Keratinocyte (primary cell): ENCODE results near the gene ATIC. TPM values are rescaled to one million over a fixed set of nuclear protein-coding genes. Genes with fewer than 3 reads are reported as not detected.

ENCODE experiments used
- DNase-seq: peaks from one replicate; pipeline ENCODE4 v3.0.0-alpha.2; 2011; ENCODE audit warnings: low read depth, missing footprints, low spot score
- FAIRE-seq: peaks from 2 replicates; lab custom pipeline; 2011; peaks lifted over from hg19 to GRCh38; lab: Jason Lieb, UNC
- H2AFZ ChIP-seq: 2 replicates; pipeline ENCODE4 v1.6.0; 2012; ENCODE audit warnings: low read length, control low read depth, inconsistent platforms; ENCODE audit not compliant: control insufficient read depth
- H3K27ac ChIP-seq: 2 replicates; pipeline ENCODE4 v1.5.1; 2011; ENCODE audit warnings: low read length; ENCODE audit not compliant: control insufficient read depth, insufficient read depth
- H3K27me3 ChIP-seq: 3 replicates; pipeline ENCODE4 v1.6.0; 2011; ENCODE audit warnings: low read length; ENCODE audit not compliant: control insufficient read depth, insufficient read depth; ENCODE audit errors: extremely low read depth
- H3K36me3 ChIP-seq, 2 experiments: 2 replicates in 1 of 2; 3 replicates in 1 of 2; pipeline ENCODE4 v1.5.1; 2011; ENCODE audit warnings: low read length in 2 of 2, mild to moderate bottlenecking in 1 of 2; ENCODE audit not compliant: control insufficient read depth in 2 of 2, insufficient read depth in 2 of 2; ENCODE audit errors: extremely low read depth in 1 of 2
- H3K4me1 ChIP-seq: 3 replicates; pipeline ENCODE4 v1.5.1; 2011; ENCODE audit warnings: low read length; ENCODE audit not compliant: control insufficient read depth, insufficient read depth; ENCODE audit errors: extremely low read depth
- H3K4me2 ChIP-seq: 3 replicates; pipeline ENCODE4 v1.6.0; 2011; ENCODE audit warnings: low read depth, low read length; ENCODE audit not compliant: control insufficient read depth, insufficient read depth; ENCODE audit errors: extremely low read depth
- H3K4me3 ChIP-seq, 3 experiments: fragments of 200-600 bp in 1 of 3; sonication (generic) in 1 of 3; 2 replicates in 2 of 3; 3 replicates in 1 of 3; pipeline ENCODE4 v1.5.1; 2011 to 2016; ENCODE audit warnings: low read length in 3 of 3, mild to moderate bottlenecking in 3 of 3, control low read depth in 2 of 3, inconsistent platforms in 1 of 3, low read depth in 1 of 3, mixed read lengths in 1 of 3, mixed run types in 1 of 3, moderate library complexity in 1 of 3; ENCODE audit not compliant: control insufficient read depth in 2 of 3, insufficient read depth in 2 of 3; ENCODE audit errors: extremely low read depth in 1 of 3
- H3K79me2 ChIP-seq: 2 replicates; pipeline ENCODE4 v1.6.0; 2012; ENCODE audit warnings: low read length; ENCODE audit not compliant: control insufficient read depth, insufficient read depth
- H3K9ac ChIP-seq: 3 replicates; pipeline ENCODE4 v1.6.0; 2011; ENCODE audit warnings: low read length; ENCODE audit not compliant: control insufficient read depth, insufficient read depth; ENCODE audit errors: extremely low read depth
- H3K9me1 ChIP-seq: 3 replicates; pipeline ENCODE4 v1.6.0; 2011; ENCODE audit warnings: low read length; ENCODE audit not compliant: control insufficient read depth, insufficient read depth; ENCODE audit errors: extremely low read depth
- H3K9me3 ChIP-seq: 2 replicates; pipeline ENCODE4 v1.5.1; 2012; ENCODE audit warnings: low read depth, low read length; ENCODE audit not compliant: control insufficient read depth
- H4K20me1 ChIP-seq: 3 replicates; pipeline ENCODE4 v1.6.0; 2011; ENCODE audit warnings: low read length; ENCODE audit not compliant: control insufficient read depth, insufficient read depth; ENCODE audit errors: extremely low read depth
- CTCF ChIP-seq, 3 experiments: IDR thresholded peaks in 1 of 3; conservative IDR thresholded peaks in 1 of 3; optimal IDR thresholded peaks in 1 of 3; 2 replicates in 2 of 3; 3 replicates in 1 of 3; pipeline versions ENCODE3 to v1.5.1; 2011; ENCODE audit warnings: low read length in 3 of 3, mild to moderate bottlenecking in 3 of 3, moderate library complexity in 2 of 3, control low read depth in 1 of 3, inconsistent platforms in 1 of 3; ENCODE audit not compliant: insufficient read depth in 2 of 3; ENCODE audit errors: extremely low read depth in 1 of 3
- EZH2 ChIP-seq: IDR thresholded peaks from one replicate; pipeline ENCODE4 v1.6.1; 2012; ENCODE audit warnings: inconsistent platforms, mild to moderate bottlenecking, low read length, moderate library complexity
- dilution Hi-C: fragments of 300-500 bp; cut with MboI; formaldehyde crosslinking; loops from one replicate; pipeline ENCODE4 v1.7.0; 2020; ENCODE audit warnings: low sequenced_read_pairs; ENCODE audit not compliant: extremely low pct_ligation_motif_present
- polyA plus RNA-seq, 5 experiments: library from polyadenylated mRNA; depleted of rRNA in 3 of 5; stranded (reverse) in 3 of 5; stranded (forward) in 1 of 5; unstranded in 1 of 5; fragments of >200 nt; gene quantifications; 1 replicate in 1 of 5; 2 replicates in 3 of 5; 3 replicates in 1 of 5; pipeline versions ENCODE4 v1.2.1 to v1.2.3, GENCODE V29; 2011 to 2012; ENCODE audit warnings: missing spikeins in 2 of 5, low read depth in 1 of 5, low replicate concordance in 1 of 5

Gene ATIC
- polyA plus RNA-seq, 1 donor (not counting 4 experiments of a cell fraction or from before 2014, with no cell fraction given), result 110 TPM

GRCh38 chr2:215374642-215375466 is 63.0 kb downstream of the ATIC start:
- FAIRE-seq, result no peak
- dilution Hi-C loops, result no loop called here
- no peaks in the 10 kb centered on the region for H4K20me1 ChIP-seq

GRCh38 chr2:215375467-215375830 is 63.6 kb downstream of the ATIC start:
- Histone ChIP-seq H4K20me1 (no peaks in the 10 kb centered on the region), H3K4me3 (no peak overlapping the region), H3K27ac (no peak overlapping the region), H3K9me1 (no peaks in the 10 kb centered on the region), H3K36me3 (peaks cover 21 to 51% of the 10 kb centered on the region in 2 experiments), H2AFZ (no peak overlapping the region), H3K27me3 (no peaks in the 10 kb centered on the region), H3K4me2 (no peak overlapping the region), H3K4me1 (no peaks in the 10 kb centered on the region), H3K9me3 (no peaks in the 10 kb centered on the region), H3K9ac (no peak overlapping the region), H3K79me2 (no peaks in the 10 kb centered on the region)
- DNase-seq (no peak), FAIRE-seq (no peak)
- no peak for TF ChIP-seq EZH2
- TF ChIP-seq CTCF (optimal IDR thresholded peaks at IDR 0.05 in 1 of 3, IDR thresholded peaks at IDR 0.05 in 1 of 3, conservative IDR thresholded peaks at IDR 0.05 in 1 of 3; ENCODE audit: extremely low read depth in 1 of 3, insufficient read depth in 2 of 3, low read length in 3 of 3), result no peak
- dilution Hi-C loops, result no loop called here

More at GRCh38 chr2:215374642-215375466, 63.0 kb downstream of the ATIC start:
- no peak for DNase-seq
- Histone ChIP-seq H3K4me1 (no peaks in the 10 kb centered on the region), H3K27me3 (no peaks in the 10 kb centered on the region), H3K27ac (no peak overlapping the region), H3K36me3 (peaks cover 21 to 57% of the 10 kb centered on the region in 2 experiments), H3K4me3 (no peak overlapping the region), H3K4me2 (no peak overlapping the region), H3K9me3 (no peaks in the 10 kb centered on the region), H3K9ac (no peak overlapping the region), H3K9me1 (no peaks in the 10 kb centered on the region), H3K79me2 (no peaks in the 10 kb centered on the region), H2AFZ (no peak overlapping the region)
- no peak for TF ChIP-seq EZH2
- no peak for TF ChIP-seq CTCF (optimal IDR thresholded peaks at IDR 0.05 in 1 of 3, IDR thresholded peaks at IDR 0.05 in 1 of 3, conservative IDR thresholded peaks at IDR 0.05 in 1 of 3; ENCODE audit: extremely low read depth in 1 of 3, insufficient read depth in 2 of 3, low read length in 3 of 3)
